ENCODE data around the gene MLYCD.

MLYCD gene

GRCh38 chr16:83935858-83936255 is 36.9 kb downstream of the MLYCD start:
- no peak for TF ChIP-seq CTCF (IDR thresholded peaks at IDR 0.05; ENCODE audit: low read depth, low read length)

GRCh38 chr16:83936581-83937165 is 37.8 kb downstream of the MLYCD start:
- no peak overlapping the region for H3K4me3 ChIP-seq (ENCODE audit: low read depth, low read length)
- no peak for TF ChIP-seq CTCF (IDR thresholded peaks at IDR 0.05; ENCODE audit: low read depth, low read length)

More at GRCh38 chr16:83935858-83936255, 36.9 kb downstream of the MLYCD start:
- H3K4me3 ChIP-seq (ENCODE audit: low read depth, low read length) = no peak overlapping the region

- H3K4me3 ChIP-seq (ENCODE audit: low read depth, low read length) = no peak overlapping the region
- no peak for TF ChIP-seq CTCF (IDR thresholded peaks at IDR 0.05; ENCODE audit: low read depth, low read length)
Observed at GRCh38 chr16:83937267-83937666, 38.4 kb downstream of the MLYCD start.

GRCh38 chr16:83937922-83938885 is 39.3 kb downstream of the MLYCD start:
- no peak for TF ChIP-seq CTCF (IDR thresholded peaks at IDR 0.05; ENCODE audit: low read depth, low read length)
- no peak overlapping the region for H3K4me3 ChIP-seq (ENCODE audit: low read depth, low read length)

- no peak for TF ChIP-seq CTCF (IDR thresholded peaks at IDR 0.05; ENCODE audit: low read depth, low read length)
- no peak overlapping the region for H3K4me3 ChIP-seq (ENCODE audit: low read depth, low read length)
Observed at GRCh38 chr16:83939266-83939855, 40.4 kb downstream of the MLYCD start.

GRCh38 chr16:83940119-83940518 is 41.2 kb downstream of the MLYCD start:
- TF ChIP-seq CTCF (IDR thresholded peaks at IDR 0.05; ENCODE audit: low read depth, low read length) = no peak
- H3K4me3 ChIP-seq (ENCODE audit: low read depth, low read length) = no peak overlapping the region
